C1 segment of cervical spinal cord (tissue), 14 donors: Measurements from ENCODE around the gene CCDC57.

Experiments used
- DNase-seq, 14 donors: peaks; one replicate each; lab custom pipeline; 2025; lab: John Stamatoyannopoulos, UW

Gene CCDC57

DNA sequence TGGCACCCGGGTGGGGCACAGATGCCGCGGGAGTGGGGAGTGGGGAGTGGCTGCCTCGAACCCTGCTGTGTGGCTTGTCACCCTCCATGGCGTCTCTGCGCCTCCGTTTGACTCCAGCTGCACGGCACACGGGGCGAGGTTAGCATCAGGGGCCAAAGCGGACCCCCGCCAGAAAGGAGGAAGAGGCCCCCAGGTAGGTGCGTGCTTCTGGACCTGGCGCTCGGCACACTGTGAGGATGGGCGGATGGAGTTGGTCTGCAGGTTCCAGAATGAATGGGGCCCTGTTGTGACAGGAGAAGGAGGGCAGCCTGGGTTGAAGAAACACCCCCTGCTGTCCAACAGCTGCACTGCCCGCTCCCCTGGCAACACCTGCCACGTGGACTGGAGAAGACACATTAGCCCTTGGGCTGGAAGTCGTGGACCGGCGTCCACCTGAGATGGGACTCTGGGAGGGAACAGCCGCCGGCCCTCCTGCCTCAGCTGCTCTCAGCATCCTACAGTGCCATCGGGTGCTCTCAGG is 105.2 kb downstream of the CCDC57 start:
- DNase-seq, result no peak

DNA sequence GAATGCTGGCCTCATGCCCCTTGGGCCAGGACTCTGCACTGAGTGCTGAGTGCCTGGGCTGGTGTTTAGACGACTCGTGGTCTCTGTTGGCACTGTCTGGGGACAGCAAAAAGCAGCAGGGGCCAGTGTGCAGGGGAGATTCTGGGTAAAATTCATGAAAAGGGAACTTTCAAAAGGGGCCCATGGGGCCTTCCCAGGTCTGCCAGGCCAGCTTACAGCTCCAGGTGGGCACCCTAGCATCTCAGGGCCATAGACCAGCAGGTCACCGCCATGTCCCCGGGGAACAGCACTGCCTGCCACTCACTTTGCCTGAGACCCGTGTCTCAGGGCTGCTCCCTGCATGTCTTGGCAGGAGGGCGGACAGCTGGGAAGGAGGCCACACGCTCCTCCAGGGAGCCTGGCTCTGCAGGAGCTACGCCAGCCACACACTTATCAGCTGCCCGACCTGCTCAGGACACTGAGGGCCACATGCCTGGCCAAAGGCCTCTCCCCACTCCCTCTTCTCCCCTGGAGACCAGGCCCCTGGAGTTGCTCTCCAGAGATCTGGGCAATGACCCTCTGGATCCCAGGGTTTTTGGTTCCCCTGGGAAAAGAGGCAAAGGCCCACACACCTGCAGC is 105.8 kb downstream of the CCDC57 start:
- peak in 6 of 14 donors; percentile 37 to 69 (median 50) for DNase-seq

- peak in 5 of 14 donors; percentile 25 to 69 (median 53) for DNase-seq
These were observed 106.6 kb downstream of the CCDC57 start for GRCh38 chr17:82105882-82106687.

DNA sequence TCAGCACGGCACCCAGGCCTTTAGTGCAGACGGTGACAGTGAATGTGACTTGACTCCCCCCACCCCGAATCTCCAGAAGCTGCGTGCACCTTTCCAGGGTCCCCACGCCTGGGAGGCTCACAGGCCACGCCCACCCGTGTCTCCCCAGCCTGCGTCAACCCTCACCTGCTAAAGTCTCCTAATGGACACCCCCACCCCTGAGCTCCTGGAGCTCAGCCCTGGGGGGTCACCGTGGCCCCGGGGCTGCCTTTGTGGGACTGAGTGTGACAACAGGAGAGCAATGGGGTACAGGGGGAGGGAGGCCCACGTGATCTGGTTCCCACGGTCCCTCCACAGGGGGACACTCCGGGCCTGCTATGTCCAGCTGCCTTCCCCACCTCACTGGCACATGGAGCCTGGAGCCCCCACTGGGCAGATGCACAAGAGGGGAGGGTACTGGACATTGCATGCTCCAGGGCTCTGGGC is 107.2 kb downstream of the CCDC57 start:
- DNase-seq, result no peak

DNA sequence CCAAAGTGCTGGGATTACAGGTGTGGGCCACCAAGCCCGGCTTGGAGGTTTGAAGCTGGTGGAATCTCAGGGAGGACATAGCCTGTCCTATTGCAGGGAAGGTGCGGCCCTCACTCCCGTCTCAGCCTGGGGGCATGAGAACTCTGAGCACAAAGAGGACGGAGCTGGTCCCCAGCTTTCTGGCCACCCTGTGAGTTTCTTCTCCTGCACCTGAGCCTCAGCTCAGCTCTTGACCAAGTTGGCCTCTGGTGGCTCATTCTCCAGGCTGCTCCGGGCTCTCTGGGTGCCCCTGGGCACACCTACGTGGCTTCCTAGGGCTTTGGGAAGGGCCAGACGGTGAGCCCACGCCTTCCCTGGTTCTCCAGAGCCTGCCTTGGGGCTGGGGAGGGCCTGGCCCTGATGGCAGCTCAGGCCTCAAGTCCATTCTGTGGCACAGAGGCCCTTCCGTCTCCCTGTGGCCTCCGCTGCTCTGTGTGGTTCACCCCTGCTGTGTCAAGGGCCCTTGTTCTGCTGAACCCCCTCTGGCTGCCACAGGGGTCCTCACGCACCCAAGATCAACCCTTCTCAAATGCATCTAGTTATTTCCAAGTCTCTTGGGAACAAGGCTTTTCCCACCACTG is 107.7 kb downstream of the CCDC57 start:
- DNase-seq, result no peak

GRCh38 chr17:82103553-82104451 is 108.8 kb downstream of the CCDC57 start:
- peak in 9 of 14 donors; percentile 24 to 75 (median 41) for DNase-seq

DNA sequence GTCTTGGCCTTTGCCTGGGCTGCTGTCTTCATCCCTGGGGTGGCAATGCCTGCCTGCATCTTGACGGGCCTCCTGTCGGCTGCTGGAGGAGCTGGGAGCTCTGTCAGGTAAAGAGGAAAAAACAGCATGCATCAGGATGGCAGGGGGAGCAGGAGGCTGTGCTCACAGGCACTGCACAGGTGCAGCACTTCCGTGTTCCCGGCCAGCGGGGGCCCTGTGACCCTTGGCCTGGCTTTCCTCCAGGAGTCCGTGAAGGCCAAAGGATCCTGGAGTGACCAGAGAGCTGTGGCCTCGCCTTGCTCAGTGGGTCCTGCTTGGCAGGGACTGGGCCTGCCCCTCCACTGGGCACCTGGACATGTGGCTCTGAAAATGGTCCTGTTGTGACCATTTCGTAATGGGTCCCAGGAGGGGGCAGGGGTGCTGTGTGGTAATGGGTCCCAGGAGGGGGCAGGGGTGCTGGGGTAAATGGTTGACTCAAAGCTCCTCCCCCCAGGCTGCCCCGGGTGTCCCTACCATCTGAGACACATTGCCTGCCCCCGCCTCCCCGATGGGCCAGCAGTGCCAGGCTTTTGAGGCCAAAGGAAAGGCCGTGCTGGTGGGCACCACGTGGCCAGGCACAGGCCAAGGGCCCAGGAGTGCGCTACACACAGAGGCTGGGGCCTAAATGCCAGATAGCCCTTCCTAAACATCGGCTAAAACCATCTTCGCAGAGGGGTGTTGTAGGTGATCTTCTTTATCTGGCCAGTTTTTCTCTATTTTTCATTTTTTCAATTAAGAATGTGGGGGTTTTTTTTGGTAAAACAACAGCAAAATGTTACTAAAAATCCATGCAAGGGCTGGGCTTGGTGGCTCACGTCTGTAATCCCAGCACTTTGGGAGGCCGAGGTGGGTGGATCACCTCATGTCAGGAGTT is 110.6 kb downstream of the CCDC57 start:
- DNase-seq, result peak in 4 of 14 donors; percentile 22 to 66 (median 52)

- DNase-seq, result peak in 1 of 14 donors; percentile 81
These were observed 111.3 kb downstream of the CCDC57 start for GRCh38 chr17:82101301-82101715.

GRCh38 chr17:82100502-82101298 is 111.9 kb downstream of the CCDC57 start:
- DNase-seq, result no peak

DNA sequence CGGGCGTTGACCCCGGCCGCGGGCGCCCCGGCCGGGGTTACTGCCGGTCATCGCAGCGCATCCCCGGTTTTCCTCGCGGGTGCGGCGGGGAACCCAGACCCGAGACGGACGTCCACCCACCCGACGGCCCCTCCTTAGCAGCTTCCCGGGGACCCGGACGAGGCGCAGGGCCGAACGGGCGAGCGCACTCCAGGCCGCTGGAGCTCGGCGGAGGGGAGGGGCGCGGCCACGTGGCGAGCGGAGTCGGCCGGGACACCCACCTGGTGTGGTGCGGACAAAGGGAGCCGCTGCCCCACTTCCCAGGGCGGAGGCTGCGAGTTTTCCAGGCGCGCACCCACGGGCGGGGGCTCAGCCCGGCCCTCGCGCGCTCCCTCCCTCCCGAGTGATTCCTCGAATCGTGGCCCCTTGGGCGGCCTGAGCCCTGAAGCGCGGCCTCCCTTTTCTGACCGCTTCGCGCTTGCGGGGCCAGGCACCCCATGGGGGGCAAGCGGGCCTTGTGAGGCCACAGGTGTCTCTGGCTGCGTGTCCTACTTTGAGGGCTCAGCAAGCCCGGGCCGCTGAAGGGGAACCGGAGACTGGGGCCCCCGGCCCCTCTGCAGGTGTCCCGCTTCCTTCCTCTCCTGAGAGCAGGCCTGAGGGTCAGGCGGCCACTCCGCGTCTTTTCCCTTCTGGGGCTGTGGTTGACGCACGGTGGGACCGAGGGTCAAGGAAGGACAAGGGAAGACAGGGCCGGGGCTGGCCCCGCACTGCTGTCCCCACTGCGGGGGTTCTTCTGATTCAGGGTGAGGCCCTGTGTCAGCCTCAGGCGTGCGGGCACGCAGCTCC is 113.5 kb downstream of the CCDC57 start:
- DNase-seq, result peak in 5 of 14 donors; percentile 52 to 82 (median 62)

DNA sequence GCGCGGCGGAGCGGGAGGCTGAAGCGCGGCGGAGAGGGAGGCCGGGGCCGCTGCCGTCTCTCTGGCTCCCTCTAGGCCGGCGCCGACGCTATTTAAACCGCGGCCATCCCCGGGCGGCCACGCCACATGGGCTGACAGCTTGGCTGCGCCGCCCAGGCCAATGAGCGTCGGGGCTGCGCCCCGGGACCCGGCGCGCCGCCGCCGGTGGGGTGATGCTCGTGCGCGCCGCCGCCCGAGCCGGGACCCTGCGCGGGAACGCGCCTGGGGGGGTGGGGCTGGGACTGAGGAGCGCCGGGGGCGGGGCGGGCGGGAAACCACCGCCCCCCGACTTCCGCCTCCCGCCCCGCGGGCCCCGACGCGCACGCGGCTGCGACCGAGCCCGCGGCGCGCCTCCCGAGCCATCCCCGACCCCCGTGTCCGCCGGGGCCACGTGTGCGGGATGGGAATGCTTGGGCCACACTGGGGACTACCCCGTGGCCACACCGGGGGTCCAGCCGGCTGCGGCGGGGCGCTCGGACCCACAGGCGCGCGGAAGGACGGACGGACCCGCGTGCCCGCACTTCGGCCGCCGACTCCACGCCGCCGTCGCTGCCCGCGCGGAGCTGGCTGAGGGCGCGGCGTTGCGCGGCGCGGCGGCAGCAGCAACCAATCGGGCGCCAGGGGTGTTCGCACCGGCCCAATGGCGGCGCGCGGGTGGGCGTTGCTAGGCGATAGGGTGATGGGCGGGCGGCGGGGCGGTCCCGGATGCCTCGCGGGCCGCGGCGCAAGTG is 114.3 kb downstream of the CCDC57 start, which contains the start of gene FASN:
FASN (minus strand) TSS at position 68 of the 770 bp plus-strand sequence. CDS start 1,791 bp downstream, outside the sequence.
- DNase-seq, result peak; percentile 78 to 97 (median 89)

DNA sequence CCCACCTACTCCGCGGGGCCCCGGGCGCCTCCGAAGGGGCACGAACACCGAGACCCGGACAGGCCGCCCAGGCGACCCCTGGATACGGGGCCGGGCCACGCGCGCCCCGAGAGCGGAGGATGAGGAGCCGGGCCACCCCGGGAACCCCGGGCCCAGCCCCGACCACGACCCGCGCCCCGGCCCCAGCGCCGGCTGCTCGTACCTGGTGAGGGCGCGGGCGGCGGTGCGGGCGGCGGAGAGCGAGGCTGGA is 114.8 kb downstream of the CCDC57 start:
- peak in 1 of 14 donors; percentile 65 for DNase-seq

- peak in 3 of 14 donors; percentile 37 to 56 (median 41) for DNase-seq
These were observed 115.3 kb downstream of the CCDC57 start for GRCh38 chr17:82097184-82097918.

DNA sequence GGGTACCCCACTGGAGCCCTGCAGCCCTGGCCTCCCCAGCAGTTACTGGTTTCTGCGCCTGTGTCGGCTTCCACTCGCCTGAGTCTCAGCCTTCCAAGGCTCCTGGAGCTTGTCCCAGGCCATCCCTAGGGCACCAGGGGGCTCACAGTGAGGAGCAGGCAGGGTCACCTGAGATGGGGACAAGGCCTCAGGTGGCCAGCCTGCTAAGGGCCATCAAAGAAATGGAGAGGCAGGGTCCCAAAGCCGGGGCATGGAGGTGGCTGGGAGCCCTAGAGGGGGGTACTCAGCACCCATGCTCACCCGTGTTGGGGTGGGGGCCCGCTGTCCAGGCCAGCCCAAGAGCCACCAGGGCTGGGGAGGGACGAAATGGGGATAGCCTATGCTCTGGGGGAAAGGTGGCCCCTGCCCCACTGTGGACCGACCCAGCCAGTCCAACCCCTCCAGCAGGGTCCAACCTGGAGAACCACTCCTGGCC is 115.9 kb downstream of the CCDC57 start:
- DNase-seq, result no peak

- peak in 1 of 14 donors; percentile 24 for DNase-seq
These were observed 116.6 kb downstream of the CCDC57 start for GRCh38 chr17:82095777-82096708.
